Stimulated activated CD8-positive, alpha-beta memory T cell treated with anti-CD3 and anti-CD28 coated beads, Interleukin-2, amount 100 ng/mL, for 48 hours (primary cell): ENCODE data around the gene GPR137.

Source experiments
- DNase-seq, 2 donors: peaks; one replicate each; pipeline ENCODE4 v3.0.0-alpha.2; 2020; ENCODE audit warnings: low read depth in 2 of 2

GPR137 gene

GRCh38 chr11:64286801-64287159, 1.1 kb downstream of the GPR137 start:
- no peak for DNase-seq

GRCh38 chr11:64287676-64288352, 2.2 kb downstream of the GPR137 start:
- no peak for DNase-seq

- no peak for DNase-seq
Observed at GRCh38 chr11:64288353-64288750, 2.7 kb downstream of the GPR137 start.

- no peak for DNase-seq
Observed at GRCh38 chr11:64289002-64289564, 3.4 kb downstream of the GPR137 start.

- no peak for DNase-seq
Observed at GRCh38 chr11:64290352-64291261, 5.0 kb downstream of the GPR137 start.

GRCh38 chr11:64291262-64291751, 5.7 kb downstream of the GPR137 start, which contains the start of gene KCNK4:
TSS of gene KCNK4 (plus strand) at chr11:64291302. CDS start at chr11:64293019, 1,717 bp downstream.
- no peak for DNase-seq

- no peak for DNase-seq
Observed at GRCh38 chr11:64291752-64292459, 6.3 kb downstream of the GPR137 start.

GRCh38 chr11:64292460-64293254, 7.0 kb downstream of the GPR137 start:
- DNase-seq: no peak

GRCh38 chr11:64294774-64295173, 9.1 kb downstream of the GPR137 start:
- no peak for DNase-seq

GRCh38 chr11:64295760-64296159, 10.1 kb downstream of the GPR137 start:
- DNase-seq: no peak

GRCh38 chr11:64296236-64296635, 10.6 kb downstream of the GPR137 start:
- DNase-seq: no peak

GRCh38 chr11:64296830-64297698, 11.4 kb downstream of the GPR137 start:
- no peak for DNase-seq

- DNase-seq: no peak
Observed at GRCh38 chr11:64297699-64298358, 12.2 kb downstream of the GPR137 start.

- no peak for DNase-seq
Observed at GRCh38 chr11:64298966-64299846, 13.6 kb downstream of the GPR137 start.

GRCh38 chr11:64299847-64300648, 14.4 kb downstream of the GPR137 start, which contains the start of gene CATSPERZ:
TSS of gene CATSPERZ (plus strand) at chr11:64300358. CDS start at chr11:64300411, 53 bp downstream.
- DNase-seq: no peak

GRCh38 chr11:64303109-64304031, 17.7 kb downstream of the GPR137 start:
- DNase-seq: no peak

- no peak for DNase-seq
Observed at GRCh38 chr11:64304032-64304315, 18.3 kb downstream of the GPR137 start.
